Activated gamma-delta T cell treated with anti-CD3 and anti-CD28 coated beads, Interleukin-2, amount 50 U/mL, for 16 hours (primary cell): ENCODE results near the gene SAMD1.

Experiments used
- DNase-seq: peaks from one replicate; pipeline ENCODE4 v3.0.0-alpha.2; 2020; ENCODE audit warnings: low read depth

The SAMD1 gene

DNA sequence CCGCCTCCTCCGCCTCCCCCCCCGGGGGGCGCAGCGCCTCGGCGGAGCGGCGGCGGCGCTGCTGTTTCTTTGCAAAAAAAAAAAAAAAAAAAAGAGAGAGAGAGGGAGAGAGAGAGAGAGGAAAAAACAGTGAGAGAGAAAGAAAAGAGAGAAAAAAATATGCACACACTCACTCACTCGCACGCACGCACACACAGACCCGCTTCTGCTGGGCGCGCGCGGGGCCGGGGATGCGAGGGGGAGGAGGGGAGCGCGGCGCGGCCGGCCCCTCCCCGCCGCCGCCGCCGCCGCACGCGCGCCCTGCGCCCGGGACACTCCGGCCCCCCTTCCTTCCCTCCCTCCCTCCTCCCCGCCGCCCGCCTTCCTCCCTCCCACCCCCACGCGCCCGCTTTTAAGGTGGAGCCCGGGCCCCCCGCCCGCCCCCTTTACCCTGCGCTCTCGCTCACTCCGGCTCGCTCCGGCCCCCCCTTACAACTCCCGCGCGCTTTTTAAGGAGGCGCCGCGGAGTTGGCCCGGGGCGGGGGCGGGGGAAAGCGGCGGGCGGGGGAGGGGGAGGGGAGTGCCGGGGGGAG is at the start of gene SAMD1:
TSS of gene SAMD1 (minus strand) at position 243 of the 572 bp plus-strand sequence.
- DNase-seq, result peak; percentile 83

GRCh38 chr19:14139944-14140343 is 49.4 kb upstream of the SAMD1 start:
- no peak for DNase-seq

DNA sequence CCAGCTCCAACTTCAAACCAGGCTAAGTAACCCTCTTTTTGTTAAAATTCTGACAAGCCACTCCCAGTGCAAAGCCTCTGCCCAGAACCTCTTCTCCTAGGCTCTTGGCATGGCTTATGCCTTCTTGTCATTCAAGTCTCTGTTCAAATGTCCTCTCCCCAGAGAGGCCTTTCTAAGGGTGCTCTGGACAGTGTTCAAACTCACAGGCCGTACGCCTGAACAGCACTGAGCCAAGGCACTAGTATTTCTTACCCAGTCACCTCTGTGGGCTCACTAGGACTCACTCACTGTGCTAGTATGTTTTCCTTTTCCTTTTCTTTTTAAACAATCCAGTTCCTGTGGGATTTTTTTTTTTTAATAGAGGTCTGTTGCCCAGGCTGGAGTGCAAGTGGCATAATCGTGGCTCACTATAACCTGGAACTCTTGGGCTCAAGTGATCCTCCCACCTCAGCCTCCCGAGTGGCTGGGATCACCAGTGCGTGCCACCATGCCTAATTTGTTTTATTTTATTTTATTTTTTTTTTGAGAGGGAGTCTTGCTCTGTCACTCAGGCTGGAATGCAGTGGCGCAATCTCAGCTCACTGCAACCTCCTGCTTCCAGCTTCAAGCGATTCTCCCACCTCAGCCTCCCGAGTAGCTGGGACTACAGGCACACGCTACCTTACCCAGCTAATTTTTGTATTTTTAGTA is 48.2 kb upstream of the SAMD1 start:
- no peak for DNase-seq

GRCh38 chr19:14136509-14137281 is 46.1 kb upstream of the SAMD1 start, which contains the start of gene ASF1B:
TSS of gene ASF1B (minus strand) at chr19:14136589. CDS start at chr19:14136456, 133 bp downstream.
- DNase-seq, result peak; percentile 94

- no peak for DNase-seq
Measured at GRCh38 chr19:14135985-14136508, 45.5 kb upstream of the SAMD1 start.

- no peak for DNase-seq
Measured at GRCh38 chr19:14135355-14135754, 44.8 kb upstream of the SAMD1 start.

DNA sequence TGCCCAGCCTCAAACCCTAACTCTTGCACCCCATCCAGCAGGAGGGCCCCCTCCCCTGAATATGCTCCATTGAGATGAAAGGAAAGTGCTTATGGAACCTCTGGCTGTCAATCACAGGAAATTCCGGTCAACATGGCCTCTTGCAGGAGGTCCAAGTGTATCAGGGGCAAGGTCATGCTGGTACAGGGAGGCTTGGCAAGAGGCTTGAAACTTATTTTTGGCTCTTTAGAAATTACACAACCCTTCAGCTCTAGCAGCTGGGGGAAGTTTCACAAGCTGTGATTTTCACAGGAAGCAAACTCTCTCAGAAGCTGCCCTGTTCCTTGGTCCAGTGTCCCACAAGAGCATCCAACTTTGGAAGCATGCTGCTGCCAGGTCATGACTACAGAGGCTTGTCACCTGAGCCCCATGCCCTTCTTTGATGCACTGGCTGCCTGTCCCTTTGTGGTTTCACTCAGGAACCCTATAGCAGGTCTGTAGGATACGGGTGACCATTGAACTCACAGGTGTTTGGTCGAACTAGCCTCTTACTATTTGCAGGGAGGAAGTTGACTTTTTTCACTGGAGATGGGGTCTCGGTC is 37.5 kb upstream of the SAMD1 start:
- DNase-seq, result no peak

DNA sequence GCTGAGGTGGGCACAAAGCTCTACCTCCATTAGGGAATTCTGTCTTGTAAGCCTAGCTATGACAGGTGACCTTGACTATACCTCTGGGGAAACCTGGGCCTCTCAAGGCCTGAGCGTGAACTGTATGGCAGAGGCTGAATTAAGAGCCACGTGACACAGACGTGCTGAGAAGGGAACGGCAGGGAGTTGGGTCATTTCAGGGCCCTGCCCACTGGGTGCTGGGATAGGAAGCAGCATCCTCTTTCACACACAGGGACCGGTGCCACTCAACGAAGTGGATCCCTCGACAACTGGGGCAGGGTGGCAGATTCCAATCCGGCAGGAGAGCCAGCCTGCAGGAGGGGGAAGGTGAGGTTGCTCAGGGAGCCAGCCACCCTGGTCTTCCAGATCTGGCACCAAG is 36.6 kb upstream of the SAMD1 start:
- DNase-seq, result no peak

DNA sequence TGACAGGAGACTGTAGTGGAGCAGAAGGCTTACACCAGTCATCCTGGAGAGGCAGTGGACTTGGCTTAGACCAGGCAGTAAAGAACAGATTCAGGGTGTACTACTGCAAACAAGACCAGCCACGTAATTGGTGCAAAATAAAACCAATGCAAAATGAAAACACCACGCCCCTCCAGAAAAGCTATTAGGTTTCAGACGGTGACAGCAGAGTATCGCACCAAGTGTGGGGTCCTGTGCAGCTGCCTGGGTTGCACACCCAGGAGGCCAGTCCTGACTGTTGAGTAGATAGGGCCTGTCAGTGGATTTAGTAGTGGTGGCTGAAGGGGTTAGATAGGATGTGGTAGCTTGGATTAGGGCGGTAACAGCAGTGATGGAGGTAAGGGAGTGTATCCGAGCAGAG is 32.4 kb upstream of the SAMD1 start:
- DNase-seq, result no peak

- no peak for DNase-seq
Measured at GRCh38 chr19:14120497-14120780, 29.9 kb upstream of the SAMD1 start.

DNA sequence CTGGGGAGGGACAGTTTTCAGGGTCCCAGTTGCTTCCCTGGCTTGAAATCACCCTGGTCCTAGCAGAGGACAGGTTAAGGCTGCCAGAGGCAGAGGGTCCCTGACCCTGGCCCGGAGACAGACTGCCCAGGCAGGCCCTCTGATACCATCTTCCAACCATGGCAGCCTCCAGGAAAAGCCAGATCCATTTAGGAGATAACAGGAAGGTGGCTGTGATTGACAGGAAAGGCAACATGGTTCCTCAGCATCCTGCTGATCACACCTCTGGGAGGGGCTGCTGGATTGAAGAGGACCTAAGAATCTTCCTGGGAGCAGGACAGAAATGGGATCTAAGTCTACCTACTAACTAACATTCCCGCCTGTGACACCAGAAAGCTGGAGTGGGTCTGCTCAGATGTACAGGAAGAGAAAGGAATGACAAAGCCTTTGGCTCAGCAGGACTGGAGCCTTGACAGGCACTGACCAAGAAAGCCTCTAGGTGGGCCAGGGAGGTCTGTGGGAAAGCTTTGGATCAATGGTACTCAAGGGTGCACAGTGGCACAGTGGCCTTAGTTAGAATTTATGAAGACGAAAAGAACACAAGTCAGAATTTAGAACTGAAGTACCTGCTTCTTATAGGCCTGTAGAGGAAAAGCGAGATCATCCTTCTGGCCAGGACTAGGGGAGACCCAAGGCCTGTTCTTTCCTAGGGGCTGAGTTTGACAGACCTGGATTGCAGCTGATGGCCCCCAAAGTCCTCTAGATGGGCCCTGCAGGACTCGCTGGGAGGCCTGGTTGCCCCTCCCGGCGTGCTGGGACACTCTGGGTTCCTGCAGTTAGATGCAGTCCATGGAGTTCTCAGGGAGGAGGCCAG is 29.3 kb upstream of the SAMD1 start:
- no peak for DNase-seq

- DNase-seq, result no peak
Measured at GRCh38 chr19:14119146-14119545, 28.6 kb upstream of the SAMD1 start.

GRCh38 chr19:14118165-14119051 is 27.9 kb upstream of the SAMD1 start:
- DNase-seq, result no peak

- DNase-seq, result peak; percentile 95
Measured at GRCh38 chr19:14117668-14118164, 27.2 kb upstream of the SAMD1 start, which contains the start of gene PRKACA. TSS of gene PRKACA (minus strand) at chr19:14117762. CDS start at chr19:14117547, 215 bp downstream.

GRCh38 chr19:14116918-14117578 is 26.5 kb upstream of the SAMD1 start:
- no peak for DNase-seq

GRCh38 chr19:14116525-14116917 is 26.0 kb upstream of the SAMD1 start:
- no peak for DNase-seq

GRCh38 chr19:14115756-14116155 is 25.2 kb upstream of the SAMD1 start:
- DNase-seq, result no peak

DNA sequence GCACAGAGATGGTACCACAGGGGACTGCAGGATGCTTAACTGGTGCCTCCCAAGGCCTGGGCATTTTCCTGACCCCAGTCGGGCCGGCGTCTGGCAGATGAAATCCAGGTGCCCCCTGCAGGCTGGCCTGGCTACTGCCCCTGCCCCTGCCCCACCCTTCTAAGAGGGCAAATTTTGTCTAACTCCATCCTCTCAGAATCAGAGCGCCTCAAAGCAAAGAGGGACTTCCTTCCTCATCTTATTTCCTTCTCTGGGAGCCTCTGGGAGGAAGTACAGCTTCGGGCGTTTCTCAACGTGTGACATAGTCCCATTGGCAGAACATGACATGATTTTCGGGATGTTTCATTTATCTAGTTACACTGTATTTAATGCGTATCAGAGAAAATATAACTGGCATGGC is 24.3 kb upstream of the SAMD1 start:
- no peak for DNase-seq

DNA sequence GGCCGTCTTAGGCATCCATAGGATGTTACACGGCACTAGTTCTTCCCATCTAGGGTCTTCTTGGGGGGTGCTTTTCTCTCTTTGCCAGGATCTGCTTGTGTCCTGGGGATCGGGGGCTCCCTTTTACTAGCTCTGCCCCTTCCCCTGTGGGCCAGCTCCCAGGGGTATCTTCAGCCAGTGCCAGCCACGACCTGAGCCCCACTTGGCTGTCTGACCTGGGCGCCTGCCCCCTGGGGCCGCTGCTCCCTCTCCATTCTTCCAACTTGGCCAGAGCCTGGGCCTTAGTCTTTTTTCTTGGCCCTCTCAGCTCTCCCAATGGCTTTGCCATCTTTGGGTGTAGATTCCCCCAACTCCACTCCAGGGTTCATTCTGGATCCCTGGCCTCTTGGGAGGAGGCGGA is 23.9 kb upstream of the SAMD1 start:
- DNase-seq, result no peak
